HCT116 (cell line): ENCODE measurements around the gene BRIP1. TPM values are rescaled to one million over a fixed set of nuclear protein-coding genes. Genes with fewer than 3 reads are reported as not detected.

ENCODE experiments used
- ATAC-seq: fragments of 200-7000 bp; cut with Tn5 transposase; 2 replicates; pipeline ENCODE4 v1.9.1; 2020; ENCODE audit warnings: mild to moderate bottlenecking, moderate library complexity
- BruUV-seq: library from RNA; stranded (reverse); fragments of 400-500 nt; replicated peaks from 2 replicates; lab custom pipeline; 2021; lab: Mats Ljungman, UMichigan
- CTCF ChIA-PET: fragments of 300-600 bp; sonication (Branson Sonifier 250); formaldehyde crosslinking; loops from one replicate; lab custom pipeline; 2021; ENCODE audit warnings: antibody characterized with exemption; lab: Charles Lee
- POLR2A ChIA-PET: fragments of 300-600, 350-600 bp; sonication (Branson Sonifier 250); formaldehyde crosslinking; loops from one replicate; lab custom pipeline; 2021; ENCODE audit warnings: antibody characterized with exemption; lab: Charles Lee
- RAD21 ChIA-PET, 2 experiments: fragments of 300-600 bp; sonication (Branson Sonifier 250); formaldehyde crosslinking; loops; one replicate each; lab custom pipeline; 2023; ENCODE audit warnings: low total read pairs in 2 of 2; ENCODE audit not compliant: uncharacterized antibody in 2 of 2, unreplicated experiment in 2 of 2, low non-redundant PET in 1 of 2; lab: Charles Lee
- DNase-seq: peaks from one replicate; pipeline ENCODE4 v3.0.0-alpha.2; 2010; ENCODE audit warnings: low read depth, low spot score
- H2AFZ ChIP-seq: fragments of 200-600 bp; shearing (Covaris generic), sonication (generic); 2 replicates; pipeline ENCODE4 v1.6.1; 2017; ENCODE audit warnings: low read depth, mixed run types, mixed read lengths, antibody characterized with exemption, low read length; ENCODE audit not compliant: poor library complexity, severe bottlenecking
- H3K27ac ChIP-seq: 2 replicates; pipeline ENCODE4 v1.5.1; 2012; ENCODE audit warnings: low read depth, low read length
- H3K27me3 ChIP-seq: fragments of 200-600 bp; sonication (generic); 2 replicates; pipeline ENCODE4 v1.6.1; 2016; ENCODE audit warnings: mixed run types, low read length, mixed read lengths; ENCODE audit not compliant: insufficient read depth
- H3K36me3 ChIP-seq, 2 experiments: fragments of 200-500 bp in 1 of 2; fragments of 200-600 bp in 1 of 2; sonication (Bioruptor generic) in 1 of 2; sonication (generic) in 1 of 2; 2 replicates each; pipeline versions ENCODE4 v1.5.1 to v1.6.1; 2014 to 2016; ENCODE audit warnings: low read length in 2 of 2, inconsistent platforms in 1 of 2, mixed read lengths in 1 of 2, mixed run types in 1 of 2; ENCODE audit not compliant: insufficient read depth in 2 of 2, control insufficient read depth in 1 of 2
- H3K4me1 ChIP-seq, 2 experiments: fragments of 200-600 bp in 1 of 2; sonication (generic) in 1 of 2; 2 replicates each; pipeline versions ENCODE4 v1.5.1 to v1.6.1; 2012 to 2017; ENCODE audit warnings: low read length in 2 of 2, inconsistent platforms in 1 of 2, mild to moderate bottlenecking in 1 of 2, mixed read lengths in 1 of 2, mixed run types in 1 of 2, moderate library complexity in 1 of 2; ENCODE audit not compliant: insufficient read depth in 2 of 2, control insufficient read depth in 1 of 2
- H3K4me2 ChIP-seq: fragments of 200-600 bp; sonication (generic); 2 replicates; pipeline ENCODE4 v1.6.1; 2017; ENCODE audit warnings: mixed run types, low read length, mixed read lengths
- H3K4me3 ChIP-seq, 2 experiments: fragments of 200-600 bp in 1 of 2; sonication (generic) in 1 of 2; replicated peaks in 1 of 2; 2 replicates each; pipeline ENCODE4 v1.5.1; 2011 to 2016; ENCODE audit warnings: low read length in 2 of 2, control low read depth in 1 of 2, low read depth in 1 of 2, mild to moderate bottlenecking in 1 of 2, mixed read lengths in 1 of 2, mixed run types in 1 of 2
- H3K79me2 ChIP-seq: fragments of 200-600 bp; sonication (generic); 2 replicates; pipeline ENCODE4 v1.6.1; 2017; ENCODE audit warnings: mild to moderate bottlenecking, mixed run types, low read length, moderate library complexity, mixed read lengths; ENCODE audit not compliant: insufficient read depth
- H3K9ac ChIP-seq: fragments of 200-600 bp; sonication (generic); 2 replicates; pipeline ENCODE4 v1.6.1; 2016; ENCODE audit warnings: low read length, mixed read lengths
- H3K9me2 ChIP-seq: fragments of 200-600 bp; sonication (generic), shearing (Covaris generic); 2 replicates; pipeline ENCODE4 v1.6.1; 2017; ENCODE audit warnings: mixed run types, mild to moderate bottlenecking, moderate library complexity; ENCODE audit not compliant: insufficient read depth
- H3K9me3 ChIP-seq, 2 experiments: fragments of 200-500 bp in 1 of 2; fragments of 200-600 bp in 1 of 2; sonication (Bioruptor generic) in 1 of 2; sonication (generic) in 1 of 2; 2 replicates each; pipeline ENCODE4 v1.6.1; 2014 to 2017; ENCODE audit warnings: low read length in 2 of 2, mixed read lengths in 2 of 2, inconsistent platforms in 1 of 2, low read depth in 1 of 2, mild to moderate bottlenecking in 1 of 2, mixed run types in 1 of 2, moderate library complexity in 1 of 2; ENCODE audit not compliant: control insufficient read depth in 1 of 2, insufficient read depth in 1 of 2
- H4K20me1 ChIP-seq: fragments of 200-600 bp; sonication (generic), shearing (Covaris generic); 2 replicates; pipeline ENCODE4 v1.6.1; 2017; ENCODE audit warnings: mixed run types, mild to moderate bottlenecking, moderate library complexity; ENCODE audit not compliant: insufficient read depth
- ATF3 ChIP-seq: IDR thresholded peaks from 2 replicates; pipeline ENCODE4 v1.6.1; 2012
- CEBPB ChIP-seq: IDR thresholded peaks from 2 replicates; pipeline ENCODE4 v1.6.1; 2012; ENCODE audit warnings: low read depth
- EGR1 ChIP-seq: IDR thresholded peaks from 2 replicates; pipeline ENCODE4 v1.6.1; 2012; ENCODE audit warnings: low read depth
- ELF1 ChIP-seq: IDR thresholded peaks from 2 replicates; pipeline ENCODE4 v1.6.1; 2012; ENCODE audit warnings: low read depth, borderline replicate concordance
- EZH2 ChIP-seq: fragments of 200-600 bp; sonication (generic); IDR thresholded peaks from 2 replicates; pipeline ENCODE4 v1.6.1; 2017; ENCODE audit warnings: antibody characterized with exemption, mixed run types
- EZH2phosphoT487 ChIP-seq: fragments of 200-600 bp; IDR thresholded peaks from 2 replicates; pipeline ENCODE4 v1.6.1; 2018; ENCODE audit warnings: antibody characterized with exemption, borderline replicate concordance
- FOSL1 ChIP-seq: IDR thresholded peaks from 2 replicates; pipeline ENCODE4 v1.6.1; 2012; ENCODE audit warnings: low read depth
- JUND ChIP-seq: IDR thresholded peaks from 2 replicates; pipeline ENCODE4 v1.6.1; 2012
- MAX ChIP-seq: IDR thresholded peaks from 2 replicates; pipeline ENCODE4 v1.6.1; 2012
- REST ChIP-seq: IDR thresholded peaks from 2 replicates; pipeline ENCODE4 v1.6.1; 2012; ENCODE audit warnings: low read depth
- SIN3A ChIP-seq: IDR thresholded peaks from 2 replicates; pipeline ENCODE4 v1.6.1; 2012; ENCODE audit warnings: low read depth
- TCF7L2 ChIP-seq: IDR thresholded peaks from 2 replicates; pipeline ENCODE4 v1.7.0; 2011; ENCODE audit warnings: borderline replicate concordance, inconsistent platforms; ENCODE audit not compliant: insufficient read depth, insufficient read length; ENCODE audit errors: extremely low read depth
- YY1 ChIP-seq: IDR thresholded peaks from 2 replicates; pipeline ENCODE4 v1.6.1; 2011; ENCODE audit warnings: low read length, low read depth, moderate library complexity, mild to moderate bottlenecking; ENCODE audit not compliant: insufficient replicate concordance; ENCODE audit errors: extremely low read depth
- ZFX ChIP-seq: fragments of 450-650 bp; IDR thresholded peaks from 2 replicates; pipeline ENCODE4 v1.6.1; 2017
- ZNF274 ChIP-seq: fragments of 200-500 bp; sonication (Bioruptor generic); IDR thresholded peaks from 2 replicates; pipeline ENCODE4 v1.6.1; 2014; ENCODE audit warnings: mild to moderate bottlenecking, low read depth, low read length, inconsistent platforms
- intact Hi-C: fragments of 100-400 bp; cut with micrococcal nuclease; formaldehyde crosslinking; loops from 2 replicates; pipeline ENCODE4 v1.10.0; 2022
- total RNA-seq: library from RNA; stranded (reverse); gene quantifications from one replicate; pipeline ENCODE4 v1.2.1, GENCODE V29; 2021; ENCODE audit not compliant: unreplicated experiment

BRIP1 gene
- total RNA-seq, 1 experiment from 2014 or later: 22.2 TPM

- TF ChIP-seq EGR1: no peak
- TF ChIP-seq REST: no peak
- TF ChIP-seq SIN3A: no peak
- TF ChIP-seq JUND: no peak
- POLR2A ChIA-PET: no interaction called here
Measured at GRCh38 chr17:61856035-61856434, 7.3 kb downstream of the BRIP1 start.

GRCh38 chr17:61852857-61853256, 10.5 kb downstream of the BRIP1 start:
- no TSS peak for BruUV-seq
- Histone ChIP-seq H3K9me3 (no peaks in the 10 kb centered on the region), H3K4me1 (no peaks in the 10 kb centered on the region), H2AFZ (no peak overlapping the region), H3K9ac (no peak overlapping the region), H3K79me2 (peaks cover 22% of the 10 kb centered on the region), H3K4me2 (no peak overlapping the region), H3K9me2 (no peaks in the 10 kb centered on the region), H3K27ac (no peak overlapping the region), H3K4me3 (no peak overlapping the region), H4K20me1 (no peaks in the 10 kb centered on the region), H3K36me3 (peaks cover 10 to 19% of the 10 kb centered on the region in 2 experiments), H3K27me3 (no peaks in the 10 kb centered on the region)
- intact Hi-C loops: no loop called here
- POLR2A ChIA-PET: no interaction called here
- ATAC-seq (no peak), DNase-seq (no peak)
- TF ChIP-seq EZH2phosphoT487: no peak
- no peak for TF ChIP-seq ELF1
- no peak for TF ChIP-seq MAX
- no peak for TF ChIP-seq CEBPB
- no peak for TF ChIP-seq TCF7L2
- TF ChIP-seq YY1: no peak
- TF ChIP-seq EGR1: no peak
- no peak for TF ChIP-seq FOSL1
- no peak for TF ChIP-seq ZFX
- TF ChIP-seq ZNF274: no peak
- no peak for TF ChIP-seq EZH2
- TF ChIP-seq ATF3: no peak
- RAD21 ChIA-PET: no interaction called here
- CTCF ChIA-PET: no interaction called here

More at GRCh38 chr17:61856035-61856434, 7.3 kb downstream of the BRIP1 start:
- CTCF ChIA-PET: no interaction called here
- ATAC-seq: no peak
- no peak overlapping the region for H3K4me3 ChIP-seq
- H3K9ac ChIP-seq: no peak overlapping the region
- H3K9me2 ChIP-seq: no peaks in the 10 kb centered on the region
- RAD21 ChIA-PET: no interaction called here
- no peaks in the 10 kb centered on the region for H3K27me3 ChIP-seq
- no peaks in the 10 kb centered on the region for H4K20me1 ChIP-seq
- intact Hi-C loops: no loop called here
- peaks cover 10 to 24% of the 10 kb centered on the region in 2 experiments for H3K36me3 ChIP-seq
- H3K9me3 ChIP-seq: no peaks in the 10 kb centered on the region
- no peak overlapping the region for H3K4me2 ChIP-seq
- H3K27ac ChIP-seq: no peak overlapping the region
- no peak for DNase-seq
- H3K79me2 ChIP-seq: peaks cover 23% of the 10 kb centered on the region
- no peak overlapping the region for H2AFZ ChIP-seq
- H3K4me1 ChIP-seq: no peaks in the 10 kb centered on the region
- BruUV-seq: no TSS peak
